UCSD-AML1 (cell line): Measurements from ENCODE around the gene CHD1.
A peak's percentile ranks its signal among the peaks of the same experiment; 100 is the strongest.

Experiments used
- DNase-seq: peaks from one replicate; lab custom pipeline; 2025; ENCODE audit not compliant: unreplicated experiment; lab: John Stamatoyannopoulos, UW

Gene CHD1

GRCh38 chr5:98904780-98905179 is 24.0 kb downstream of the CHD1 start:
- DNase-seq: no peak

GRCh38 chr5:98902733-98903132 is 26.1 kb downstream of the CHD1 start:
- DNase-seq: no peak

- DNase-seq: no peak
Observed at GRCh38 chr5:98899456-98899855, 29.4 kb downstream of the CHD1 start.

GRCh38 chr5:98898743-98899142 is 30.1 kb downstream of the CHD1 start:
- DNase-seq: no peak

GRCh38 chr5:98891591-98891990 is 37.2 kb downstream of the CHD1 start:
- no peak for DNase-seq

GRCh38 chr5:98880598-98880997 is 48.2 kb downstream of the CHD1 start:
- DNase-seq: no peak

- DNase-seq: peak; percentile 2
Observed at GRCh38 chr5:98880151-98880550, 48.7 kb downstream of the CHD1 start.

- DNase-seq: no peak
Observed at GRCh38 chr5:98877600-98877999, 51.2 kb downstream of the CHD1 start.

GRCh38 chr5:98872674-98873073 is 56.1 kb downstream of the CHD1 start:
- no peak for DNase-seq

- DNase-seq: no peak
Observed at GRCh38 chr5:98865690-98866089, 63.1 kb downstream of the CHD1 start.

GRCh38 chr5:98847054-98847453 is 81.8 kb downstream of the CHD1 start:
- DNase-seq: no peak

GRCh38 chr5:98846520-98846919 is 82.3 kb downstream of the CHD1 start:
- DNase-seq: no peak

GRCh38 chr5:98845878-98846277 is 82.9 kb downstream of the CHD1 start:
- no peak for DNase-seq

GRCh38 chr5:98844865-98845264 is 83.9 kb downstream of the CHD1 start:
- no peak for DNase-seq

GRCh38 chr5:98843481-98843880 is 85.3 kb downstream of the CHD1 start:
- DNase-seq: no peak

GRCh38 chr5:98840946-98841345 is 87.9 kb downstream of the CHD1 start:
- DNase-seq: no peak

- DNase-seq: no peak
Observed at GRCh38 chr5:98839469-98840383, 89.1 kb downstream of the CHD1 start.

- DNase-seq: peak; percentile 4
Observed at GRCh38 chr5:98836175-98836574, 92.6 kb downstream of the CHD1 start.

GRCh38 chr5:98827588-98828284 is 101.1 kb downstream of the CHD1 start:
- DNase-seq: no peak

GRCh38 chr5:98827161-98827560 is 101.6 kb downstream of the CHD1 start:
- DNase-seq: no peak

GRCh38 chr5:98825582-98826375 is 103.0 kb downstream of the CHD1 start:
- no peak for DNase-seq
